CD4-positive, alpha-beta memory T cell (primary cell): Measurements from ENCODE around the gene RPL12. TPM values are rescaled to one million over a fixed set of nuclear protein-coding genes. Genes with fewer than 3 reads are reported as not detected.
A peak's percentile ranks its signal among the peaks of the same experiment; 100 is the strongest.

Experiments used
- CTCF ChIA-PET: fragments of 350-600 bp; sonication (Branson Sonifier 250); formaldehyde crosslinking; loops from one replicate; lab custom pipeline; 2021; ENCODE audit warnings: inconsistent platforms; ENCODE audit not compliant: partially characterized antibody; lab: Charles Lee
- POLR2A ChIA-PET: fragments of 350-600 bp; sonication (Branson Sonifier 250); formaldehyde crosslinking; loops from one replicate; lab custom pipeline; 2021; ENCODE audit not compliant: partially characterized antibody; lab: Charles Lee
- DNase-seq, 5 donors: peaks; one replicate each; pipeline versions ENCODE4 v3.0.0 to v3.0.0-alpha.2; 2020 to 2022; ENCODE audit warnings: mixed read lengths in 1 of 5
- H3K27ac ChIP-seq: one replicate; pipeline ENCODE4 v1.7.0; 2013; ENCODE audit warnings: low read depth, low read length
- H3K27me3 ChIP-seq: 2 replicates; pipeline ENCODE4 v1.7.0; 2013; ENCODE audit warnings: mild to moderate bottlenecking, low read length, moderate library complexity; ENCODE audit not compliant: insufficient read depth
- H3K36me3 ChIP-seq: 2 replicates; pipeline ENCODE4 v1.7.0; 2013; ENCODE audit warnings: mild to moderate bottlenecking, low read length, moderate library complexity; ENCODE audit not compliant: insufficient read depth
- H3K4me1 ChIP-seq: 2 replicates; pipeline ENCODE4 v1.7.0; 2013; ENCODE audit warnings: mild to moderate bottlenecking, low read length, moderate library complexity; ENCODE audit not compliant: insufficient read depth
- H3K4me3 ChIP-seq, 2 donors: one replicate each; pipeline ENCODE4 v1.7.0; 2013; ENCODE audit warnings: low read length in 2 of 2, mild to moderate bottlenecking in 1 of 2
- H3K9me3 ChIP-seq, 2 donors: one replicate each; pipeline ENCODE4 v1.7.0; 2013; ENCODE audit warnings: low read length in 2 of 2, control low read depth in 1 of 2; ENCODE audit not compliant: control insufficient read depth in 1 of 2
- H3K27ac Mint-ChIP-seq, 7 donors: one replicate each; pipeline ENCODE4 v1.8.0; 2020 to 2021; ENCODE audit warnings: mixed read lengths in 7 of 7, mild to moderate bottlenecking in 6 of 7, inconsistent platforms in 3 of 7, moderate library complexity in 3 of 7
- H3K27me3 Mint-ChIP-seq, 2 donors: one replicate each; pipeline ENCODE4 v1.8.0; 2020 to 2021; ENCODE audit warnings: mixed read lengths in 2 of 2
- H3K36me3 Mint-ChIP-seq, 2 donors: one replicate each; pipeline ENCODE4 v1.8.0; 2020 to 2021; ENCODE audit warnings: mixed read lengths in 2 of 2, inconsistent platforms in 1 of 2, mild to moderate bottlenecking in 1 of 2
- H3K4me1 Mint-ChIP-seq, 4 donors: one replicate each; pipeline ENCODE4 v1.8.0; 2020 to 2021; ENCODE audit warnings: mixed read lengths in 4 of 4, mild to moderate bottlenecking in 1 of 4
- H3K4me3 Mint-ChIP-seq, 8 donors: one replicate each; pipeline ENCODE4 v1.8.0; 2020 to 2021; ENCODE audit warnings: mixed read lengths in 8 of 8, mild to moderate bottlenecking in 7 of 8, moderate library complexity in 6 of 8, inconsistent platforms in 3 of 8
- H3K9me3 Mint-ChIP-seq, 8 donors: one replicate each; pipeline ENCODE4 v1.8.0; 2020 to 2021; ENCODE audit warnings: mixed read lengths in 8 of 8, mild to moderate bottlenecking in 5 of 8, inconsistent platforms in 3 of 8, moderate library complexity in 1 of 8
- intact Hi-C: fragments of 100-400 bp; cut with micrococcal nuclease; formaldehyde crosslinking; loops from one replicate; pipeline ENCODE4 v1.15.1; 2023
- polyA plus RNA-seq, 2 donors: library from polyadenylated mRNA; unstranded; fragments of 300-500 nt; fragmentation: Illumina TruSeq; gene quantifications; one replicate each; pipeline ENCODE4 v1.2.3, GENCODE V29; 2021
- total RNA-seq, 2 experiments: library from RNA; stranded (reverse); gene quantifications; one replicate each; pipeline ENCODE4 v1.2.3, GENCODE V29; 2021

RPL12 gene
- total and polyA plus RNA-seq, 4 experiments from 2014 or later: 1,304 to 1,786 (median 1,643) TPM

DNA sequence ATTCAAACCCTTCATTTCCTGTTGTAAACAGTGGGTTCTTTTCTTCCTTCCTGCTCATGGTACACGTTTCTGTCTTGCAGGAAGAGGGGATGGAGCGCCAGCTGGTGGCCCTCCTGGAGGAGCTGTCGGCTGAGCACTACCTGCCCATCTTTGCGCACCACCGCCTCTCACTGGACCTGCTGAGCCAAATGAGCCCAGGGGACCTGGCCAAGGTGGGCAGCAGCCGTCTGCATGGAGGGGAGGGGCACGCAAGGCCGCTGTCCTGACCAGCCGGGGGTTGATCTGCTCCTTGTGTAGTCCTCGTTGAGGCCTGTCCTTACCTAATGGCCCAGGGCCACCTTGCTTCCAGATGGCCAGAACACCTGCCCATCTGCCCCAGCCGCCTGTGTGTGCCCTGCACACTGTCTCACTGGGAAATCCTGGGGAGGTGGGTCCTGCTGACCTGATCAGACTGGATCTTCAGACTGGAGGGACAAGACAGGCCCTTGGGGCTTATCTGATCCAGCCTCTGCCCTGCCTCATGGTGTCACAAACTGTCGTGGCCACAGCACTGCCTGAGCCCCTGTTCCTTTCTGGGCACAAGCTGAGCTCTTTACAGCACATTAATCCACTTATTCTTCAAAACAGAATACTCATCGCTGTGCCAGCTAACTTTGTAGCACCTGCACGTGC, 44.8 kb upstream of the RPL12 start:
- CTCF ChIA-PET: interaction anchor here (1.0 kb wide), 1 partner anchor 9 kb away, joined by 3 read pairs; no protein-coding TSS in a partner anchor
- peaks cover 19 to 33% of the 10 kb centered on the region in 2 donors for H3K36me3 Mint-ChIP-seq
- DNase-seq: no peak

DNA sequence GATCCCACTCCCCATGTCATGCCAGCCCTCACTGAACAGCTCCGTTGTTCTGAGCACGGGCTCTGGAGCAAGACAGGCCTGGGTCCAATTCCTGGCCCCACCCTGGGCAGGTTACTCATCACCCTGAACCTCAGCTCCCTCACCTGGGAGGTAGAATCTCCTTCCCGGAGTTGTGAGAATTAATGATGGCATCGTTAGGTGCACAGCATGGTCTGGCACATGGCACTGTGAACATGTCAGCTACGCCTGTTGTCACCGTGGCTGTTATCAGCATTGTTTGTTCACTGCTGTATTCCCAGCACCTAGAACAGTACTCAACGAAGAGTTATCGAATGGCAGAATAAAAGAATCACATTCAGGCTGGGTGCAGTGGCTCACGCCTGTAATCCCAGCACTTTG, 43.1 kb upstream of the RPL12 start:
- Histone ChIP-seq H3K4me1 (no peaks in the 10 kb centered on the region), H3K9me3 (no peaks in the 10 kb centered on the region), H3K27me3 (no peaks in the 10 kb centered on the region), H3K27ac (no peak overlapping the region), H3K4me3 (no peak overlapping the region), H3K36me3 (peaks cover 9% of the 10 kb centered on the region)
- no peaks in the 10 kb centered on the region for H3K4me1 Mint-ChIP-seq
- H3K4me3 Mint-ChIP-seq: no peak overlapping the region
- H3K9me3 Mint-ChIP-seq: no peaks in the 10 kb centered on the region
- no peak overlapping the region for H3K27ac Mint-ChIP-seq
- intact Hi-C loops: no loop called here
- POLR2A ChIA-PET: no interaction called here
- no peak for DNase-seq
- H3K36me3 Mint-ChIP-seq: peaks cover 23 to 39% of the 10 kb centered on the region in 2 donors
- CTCF ChIA-PET: no interaction called here
- no peaks in the 10 kb centered on the region for H3K27me3 Mint-ChIP-seq

More for the DNA sequence above, 44.8 kb upstream of the RPL12 start:
- H3K27me3 ChIP-seq: no peaks in the 10 kb centered on the region
- intact Hi-C loops: no loop called here
- H3K36me3 ChIP-seq: peaks cover 8% of the 10 kb centered on the region
- H3K27ac ChIP-seq: no peak overlapping the region
- H3K4me1 ChIP-seq: no peaks in the 10 kb centered on the region
- Mint-ChIP-seq H3K4me3 (no peak overlapping the region), H3K9me3 (no peaks in the 10 kb centered on the region), H3K4me1 (no peaks in the 10 kb centered on the region), H3K27ac (peak overlapping the region in 1 of 7 donors; percentile 17), H3K27me3 (no peaks in the 10 kb centered on the region)
- no peak overlapping the region for H3K4me3 ChIP-seq
- POLR2A ChIA-PET: no interaction called here
- H3K9me3 ChIP-seq: no peaks in the 10 kb centered on the region

GRCh38 chr9:127493592-127494303, 42.5 kb upstream of the RPL12 start:
- ChIA-PET POLR2A (no interaction called here), CTCF (no interaction called here)
- Histone ChIP-seq H3K4me3 (no peak overlapping the region), H3K27me3 (no peaks in the 10 kb centered on the region), H3K36me3 (peaks cover 9% of the 10 kb centered on the region), H3K4me1 (no peaks in the 10 kb centered on the region), H3K27ac (no peak overlapping the region), H3K9me3 (no peaks in the 10 kb centered on the region)
- Mint-ChIP-seq H3K9me3 (no peaks in the 10 kb centered on the region), H3K27ac (no peak overlapping the region), H3K36me3 (peaks cover 23 to 41% of the 10 kb centered on the region in 2 donors), H3K4me3 (no peak overlapping the region), H3K27me3 (no peaks in the 10 kb centered on the region), H3K4me1 (no peaks in the 10 kb centered on the region)
- intact Hi-C loops: no loop called here
- no peak for DNase-seq

DNA sequence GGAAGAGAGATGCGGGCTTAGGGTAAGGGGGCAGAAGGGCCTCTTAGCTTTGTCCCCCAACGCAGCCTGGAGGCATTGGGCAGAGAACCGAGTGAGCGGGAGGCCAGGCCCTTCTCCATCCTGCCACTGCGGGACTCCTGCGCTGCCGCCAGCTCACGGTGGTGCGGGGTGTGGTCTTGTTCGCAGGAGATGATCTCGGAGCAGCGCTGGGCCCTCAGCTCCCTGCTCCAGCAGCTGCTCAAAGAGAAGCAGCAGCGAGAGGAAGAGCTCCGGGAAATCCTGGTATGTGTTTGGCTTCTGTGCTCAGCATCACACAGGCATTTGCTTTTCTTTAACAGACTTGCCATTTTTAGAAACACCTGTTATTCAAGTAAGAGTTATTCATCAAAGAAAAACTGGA, 41.4 kb upstream of the RPL12 start:
- no peaks in the 10 kb centered on the region for H3K27me3 ChIP-seq
- intact Hi-C loops: no loop called here
- H3K4me3 ChIP-seq: no peak overlapping the region
- Mint-ChIP-seq H3K27ac (no peak overlapping the region), H3K9me3 (no peaks in the 10 kb centered on the region), H3K4me1 (no peaks in the 10 kb centered on the region), H3K36me3 (peaks cover 23 to 43% of the 10 kb centered on the region in 2 donors), H3K4me3 (no peak overlapping the region), H3K27me3 (no peaks in the 10 kb centered on the region)
- no peaks in the 10 kb centered on the region for H3K4me1 ChIP-seq
- no peak overlapping the region for H3K27ac ChIP-seq
- H3K9me3 ChIP-seq: no peaks in the 10 kb centered on the region
- CTCF ChIA-PET: no interaction called here
- H3K36me3 ChIP-seq: peaks cover 9% of the 10 kb centered on the region
- DNase-seq: no peak
- POLR2A ChIA-PET: no interaction called here

GRCh38 chr9:127491516-127491915, 40.3 kb upstream of the RPL12 start:
- POLR2A ChIA-PET: no interaction called here

DNA sequence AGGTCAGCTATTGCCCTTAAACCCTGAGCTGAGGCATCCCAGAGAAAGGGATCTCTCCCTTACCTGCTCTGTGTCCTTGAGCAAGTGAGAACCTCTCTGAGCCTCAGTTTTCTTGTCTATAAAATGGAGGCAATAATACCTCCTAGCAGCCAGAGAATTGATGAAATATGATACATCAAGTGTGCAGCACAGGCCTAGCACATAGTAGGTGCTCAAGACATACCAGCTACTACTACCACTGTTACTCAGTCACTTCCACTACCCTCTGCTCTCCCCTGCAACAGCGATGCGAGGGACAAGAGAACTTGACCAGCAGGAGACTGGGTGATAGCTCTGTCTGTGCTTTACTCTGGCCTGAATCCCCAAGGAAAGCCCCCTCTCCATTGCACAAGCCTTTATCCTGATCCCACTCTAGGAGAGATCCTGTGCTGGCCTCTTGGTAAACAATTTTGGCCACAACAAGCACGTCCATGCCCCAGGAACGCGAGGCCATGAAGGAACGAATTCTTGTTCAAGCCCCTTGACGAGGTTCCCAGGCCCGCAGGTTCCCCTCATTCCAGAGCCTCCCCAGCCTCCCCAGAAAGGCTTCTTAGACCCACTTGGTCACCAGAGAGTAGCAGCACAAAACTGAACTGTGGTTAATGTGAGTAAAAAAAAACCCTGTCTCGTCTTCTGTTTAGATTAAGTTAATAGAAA, 39.5 kb upstream of the RPL12 start:
- Histone ChIP-seq H3K4me1 (no peaks in the 10 kb centered on the region), H3K36me3 (peaks cover 9% of the 10 kb centered on the region), H3K27me3 (no peaks in the 10 kb centered on the region), H3K27ac (no peak overlapping the region), H3K9me3 (no peaks in the 10 kb centered on the region), H3K4me3 (no peak overlapping the region)
- Mint-ChIP-seq H3K4me3 (no peak overlapping the region), H3K4me1 (no peaks in the 10 kb centered on the region), H3K27me3 (no peaks in the 10 kb centered on the region), H3K36me3 (peaks cover 26 to 42% of the 10 kb centered on the region in 2 donors), H3K9me3 (no peaks in the 10 kb centered on the region), H3K27ac (no peak overlapping the region)
- ChIA-PET CTCF (no interaction called here), POLR2A (no interaction called here)
- intact Hi-C loops: no loop called here
- no peak for DNase-seq

More at GRCh38 chr9:127491516-127491915, 40.3 kb upstream of the RPL12 start:
- H3K4me3 ChIP-seq: no peak overlapping the region
- no peaks in the 10 kb centered on the region for H3K4me1 Mint-ChIP-seq
- no peaks in the 10 kb centered on the region for H3K4me1 ChIP-seq
- H3K27me3 Mint-ChIP-seq: no peaks in the 10 kb centered on the region
- DNase-seq: no peak
- CTCF ChIA-PET: no interaction called here
- no peaks in the 10 kb centered on the region for H3K27me3 ChIP-seq
- no peak overlapping the region for H3K27ac Mint-ChIP-seq
- no peaks in the 10 kb centered on the region for H3K9me3 ChIP-seq
- H3K4me3 Mint-ChIP-seq: no peak overlapping the region
- no peak overlapping the region for H3K27ac ChIP-seq
- intact Hi-C loops: no loop called here
- peaks cover 9% of the 10 kb centered on the region for H3K36me3 ChIP-seq
- no peaks in the 10 kb centered on the region for H3K9me3 Mint-ChIP-seq
- H3K36me3 Mint-ChIP-seq: peaks cover 26 to 44% of the 10 kb centered on the region in 2 donors

DNA sequence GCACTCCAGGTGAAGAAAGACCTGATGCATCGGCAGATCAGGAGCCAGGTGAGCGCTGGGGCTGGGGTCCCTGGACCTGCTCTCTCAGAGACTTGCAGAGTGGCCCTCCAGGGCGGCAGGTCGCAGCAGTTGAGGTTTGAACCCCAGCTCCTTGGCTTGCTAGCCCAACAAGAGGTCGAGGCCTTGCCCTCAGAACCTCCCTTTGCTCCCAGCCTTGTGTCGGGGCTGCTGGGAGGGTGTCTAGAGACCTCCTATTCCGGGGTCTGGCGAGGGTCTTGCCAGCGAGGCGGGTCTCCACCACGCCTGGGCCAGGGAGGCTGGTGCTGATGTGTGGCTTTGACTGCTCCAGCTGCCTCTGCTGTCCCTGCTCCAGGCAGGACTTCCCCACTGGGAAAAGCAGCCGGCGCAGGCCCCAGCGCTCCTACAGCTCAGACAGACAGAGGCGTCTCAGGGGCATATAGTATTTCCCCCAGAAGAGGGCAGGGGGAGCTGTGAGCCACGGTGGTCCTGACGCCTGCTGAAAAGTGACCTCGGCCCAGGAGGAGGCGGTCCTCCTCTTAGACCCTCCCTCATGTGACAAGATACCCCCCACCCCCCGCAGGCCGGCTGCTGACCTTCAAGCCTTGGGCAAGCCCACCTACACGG, 38.4 kb upstream of the RPL12 start:
- POLR2A ChIA-PET: no interaction called here
- Histone ChIP-seq H3K4me1 (no peaks in the 10 kb centered on the region), H3K9me3 (no peaks in the 10 kb centered on the region), H3K4me3 (no peak overlapping the region), H3K27me3 (no peaks in the 10 kb centered on the region), H3K36me3 (peaks cover 4% of the 10 kb centered on the region), H3K27ac (no peak overlapping the region)
- Mint-ChIP-seq H3K36me3 (peaks cover 27 to 46% of the 10 kb centered on the region in 2 donors), H3K4me3 (no peak overlapping the region), H3K27me3 (no peaks in the 10 kb centered on the region), H3K27ac (no peak overlapping the region), H3K4me1 (no peaks in the 10 kb centered on the region), H3K9me3 (no peaks in the 10 kb centered on the region)
- no peak for DNase-seq
- intact Hi-C loops: no loop called here
- CTCF ChIA-PET: no interaction called here
